ENCODE data around the gene JUP.

GRCh38 chr17:41723801-41724475 is 62.6 kb downstream of the JUP start:
- no peak for TF ChIP-seq CTCF (IDR thresholded peaks at IDR 0.05; ENCODE audit: low read length)
- TF ChIP-seq EZH2 (optimal IDR thresholded peaks at IDR 0.05; ENCODE audit: low read depth, low read length), result no peak
- no peak for TF ChIP-seq EZH2phosphoT487 (IDR thresholded peaks at IDR 0.05; ENCODE audit: low read length)
